ENCODE results near the gene OMP.

DNA sequence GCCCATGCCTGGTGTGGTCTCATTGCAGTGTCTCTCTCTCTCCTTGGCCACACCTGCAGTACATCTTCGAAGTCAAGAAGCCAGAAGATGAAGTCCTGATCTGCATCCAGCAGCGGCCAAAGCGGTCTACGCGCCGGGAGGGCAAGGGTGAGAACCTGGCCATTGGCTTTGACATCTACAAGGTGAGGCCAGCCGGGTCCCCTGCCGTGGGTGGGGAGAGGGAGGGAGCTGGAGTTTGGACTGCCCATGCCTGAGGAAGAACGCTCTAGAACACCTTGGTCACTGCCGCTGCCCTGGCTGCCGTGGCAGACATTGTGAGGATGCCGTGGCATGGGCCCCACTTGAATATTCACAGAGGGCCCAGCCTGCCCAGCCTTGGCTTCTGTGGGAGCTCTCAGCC is 16.3 kb downstream of the OMP start:
- TF ChIP-seq, protein P1, sequence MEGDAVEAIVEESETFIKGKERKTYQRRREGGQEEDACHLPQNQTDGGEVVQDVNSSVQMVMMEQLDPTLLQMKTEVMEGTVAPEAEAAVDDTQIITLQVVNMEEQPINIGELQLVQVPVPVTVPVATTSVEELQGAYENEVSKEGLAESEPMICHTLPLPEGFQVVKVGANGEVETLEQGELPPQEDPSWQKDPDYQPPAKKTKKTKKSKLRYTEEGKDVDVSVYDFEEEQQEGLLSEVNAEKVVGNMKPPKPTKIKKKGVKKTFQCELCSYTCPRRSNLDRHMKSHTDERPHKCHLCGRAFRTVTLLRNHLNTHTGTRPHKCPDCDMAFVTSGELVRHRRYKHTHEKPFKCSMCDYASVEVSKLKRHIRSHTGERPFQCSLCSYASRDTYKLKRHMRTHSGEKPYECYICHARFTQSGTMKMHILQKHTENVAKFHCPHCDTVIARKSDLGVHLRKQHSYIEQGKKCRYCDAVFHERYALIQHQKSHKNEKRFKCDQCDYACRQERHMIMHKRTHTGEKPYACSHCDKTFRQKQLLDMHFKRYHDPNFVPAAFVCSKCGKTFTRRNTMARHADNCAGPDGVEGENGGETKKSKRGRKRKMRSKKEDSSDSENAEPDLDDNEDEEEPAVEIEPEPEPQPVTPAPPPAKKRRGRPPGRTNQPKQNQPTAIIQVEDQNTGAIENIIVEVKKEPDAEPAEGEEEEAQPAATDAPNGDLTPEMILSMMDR (IDR thresholded peaks at IDR 0.05) = no peak
- TF ChIP-seq EZH2 (IDR thresholded peaks at IDR 0.05; ENCODE audit: borderline replicate concordance, insufficient read depth, low read depth, low read length, poor library complexity, severe bottlenecking) = no peak
